H1 (cell line): Measurements from ENCODE around the gene PTPRR. TPM values are rescaled to one million over a fixed set of nuclear protein-coding genes. Genes with fewer than 3 reads are reported as not detected.

Source experiments
- CTCF ChIA-PET: fragments of 300-600 bp; sonication (Branson Sonifier 250); formaldehyde crosslinking; loops from one replicate; lab custom pipeline; 2021; ENCODE audit not compliant: partially characterized antibody; lab: Charles Lee
- POLR2A ChIA-PET: fragments of 300-600 bp; sonication (Branson Sonifier 250); formaldehyde crosslinking; loops from one replicate; lab custom pipeline; 2021; ENCODE audit warnings: inconsistent platforms; ENCODE audit not compliant: partially characterized antibody; lab: Charles Lee
- DNase-seq, 2 experiments: peaks; one replicate each; pipeline versions ENCODE4 v3.0.0 to v3.0.0-alpha.2; 2010 to 2022; ENCODE audit warnings: low spot score in 2 of 2, low read depth in 1 of 2, mixed read lengths in 1 of 2
- FAIRE-seq: peaks from 2 replicates; lab custom pipeline; 2011; peaks lifted over from hg19 to GRCh38; lab: Jason Lieb, UNC
- H2AFZ ChIP-seq: 2 replicates; pipeline ENCODE4 v1.8.1; 2012; ENCODE audit warnings: low read length, inconsistent platforms
- H2AK5ac ChIP-seq: 2 replicates; pipeline ENCODE4 v1.6.1; 2013; ENCODE audit warnings: low read depth, low read length
- H2BK120ac ChIP-seq: replicated peaks from 2 replicates; pipeline ENCODE3; 2013; ENCODE audit warnings: low read depth, low read length, inconsistent platforms
- H2BK12ac ChIP-seq: 2 replicates; pipeline ENCODE4 v1.6.1; 2013; ENCODE audit warnings: low read depth, low read length
- H2BK15ac ChIP-seq: 2 replicates; pipeline ENCODE4 v1.6.1; 2013; ENCODE audit warnings: low read length
- H2BK20ac ChIP-seq: 2 replicates; pipeline ENCODE4 v1.6.1; 2013; ENCODE audit warnings: low read length
- H2BK5ac ChIP-seq: 2 replicates; pipeline ENCODE4 v1.6.1; 2013; ENCODE audit warnings: low read depth, low read length
- H3K14ac ChIP-seq: 2 replicates; pipeline ENCODE4 v1.6.1; 2013; ENCODE audit warnings: inconsistent platforms; ENCODE audit not compliant: insufficient read length
- H3K18ac ChIP-seq: 2 replicates; pipeline ENCODE4 v1.6.1; 2013; ENCODE audit warnings: low read length; ENCODE audit errors: extremely low read depth
- H3K23ac ChIP-seq: 2 replicates; pipeline ENCODE4 v1.6.1; 2013; ENCODE audit warnings: inconsistent platforms; ENCODE audit not compliant: insufficient read length
- H3K23me2 ChIP-seq: 2 replicates; pipeline ENCODE4 v1.6.1; 2013; ENCODE audit warnings: low read depth, low read length
- H3K27ac ChIP-seq: 2 replicates; pipeline ENCODE4 v1.6.1; 2011; ENCODE audit warnings: low read depth, low read length, inconsistent platforms
- H3K27me3 ChIP-seq, 4 experiments: replicated peaks in 1 of 4; 1 replicate in 1 of 4; 2 replicates in 3 of 4; pipeline versions ENCODE4 v1.6.1 to v1.8.1; 2011 to 2013; ENCODE audit warnings: low read length in 3 of 4, mild to moderate bottlenecking in 3 of 4, inconsistent platforms in 2 of 4, mixed read lengths in 2 of 4, moderate library complexity in 1 of 4; ENCODE audit not compliant: control insufficient read depth in 3 of 4, insufficient read depth in 3 of 4; ENCODE audit errors: extremely low read depth in 1 of 4
- H3K36me3 ChIP-seq, 4 experiments: 2 replicates each; pipeline versions ENCODE4 v1.6.1 to v1.8.1; 2011 to 2013; ENCODE audit warnings: mild to moderate bottlenecking in 4 of 4, low read length in 3 of 4, moderate library complexity in 2 of 4, control low read depth in 1 of 4, inconsistent platforms in 1 of 4; ENCODE audit not compliant: insufficient read depth in 4 of 4, control insufficient read depth in 2 of 4
- H3K4ac ChIP-seq: replicated peaks from 2 replicates; pipeline ENCODE3; 2013; ENCODE audit warnings: low read length, low read depth, mixed read lengths, inconsistent platforms; ENCODE audit not compliant: insufficient read length
- H3K4me1 ChIP-seq, 4 experiments: replicated peaks in 1 of 4; 1 replicate in 1 of 4; 2 replicates in 3 of 4; pipeline versions ENCODE4 v1.6.1 to v1.8.1; 2011 to 2013; ENCODE audit warnings: low read length in 3 of 4, inconsistent platforms in 2 of 4, mixed read lengths in 1 of 4; ENCODE audit not compliant: insufficient read depth in 4 of 4, control insufficient read depth in 3 of 4
- H3K4me2 ChIP-seq, 2 experiments: 2 replicates each; pipeline versions ENCODE4 v1.6.1 to v1.8.1; 2011 to 2013; ENCODE audit warnings: low read depth in 2 of 2, low read length in 2 of 2, control low read depth in 1 of 2, inconsistent platforms in 1 of 2, mild to moderate bottlenecking in 1 of 2; ENCODE audit not compliant: insufficient read depth in 1 of 2
- H3K4me3 ChIP-seq, 4 experiments: fragments of 200-600, 300-600 bp in 1 of 4; sonication (generic), shearing (Covaris generic), sonication (Bioruptor Twin) in 1 of 4; 2 replicates each; pipeline versions ENCODE4 v1.5.1 to v1.8.1; 2011 to 2016; ENCODE audit warnings: low read length in 4 of 4, low read depth in 3 of 4, control low read depth in 2 of 4, inconsistent platforms in 2 of 4, mild to moderate bottlenecking in 2 of 4, mixed read lengths in 1 of 4, moderate library complexity in 1 of 4; ENCODE audit not compliant: insufficient read depth in 2 of 4; ENCODE audit errors: extremely low read depth in 1 of 4
- H3K56ac ChIP-seq: replicated peaks from 2 replicates; pipeline ENCODE3; 2013; ENCODE audit warnings: low read depth, mild to moderate bottlenecking, mixed read lengths, low read length, inconsistent platforms; ENCODE audit not compliant: insufficient read length
- H3K79me1 ChIP-seq: 2 replicates; pipeline ENCODE4 v1.6.1; 2013; ENCODE audit warnings: low read depth, low read length, control low read depth
- H3K79me2 ChIP-seq, 2 experiments: 2 replicates each; pipeline versions ENCODE4 v1.6.1 to v1.8.1; 2012 to 2013; ENCODE audit warnings: low read length in 2 of 2, mild to moderate bottlenecking in 2 of 2, inconsistent platforms in 1 of 2; ENCODE audit not compliant: insufficient read depth in 2 of 2, control insufficient read depth in 1 of 2
- H3K9ac ChIP-seq, 4 experiments: replicated peaks in 1 of 4; 1 replicate in 1 of 4; 2 replicates in 3 of 4; pipeline versions ENCODE4 v1.6.1 to v1.8.1; 2011 to 2013; ENCODE audit warnings: low read depth in 3 of 4, low read length in 3 of 4, control low read depth in 2 of 4, mild to moderate bottlenecking in 2 of 4, moderate library complexity in 2 of 4, inconsistent platforms in 1 of 4; ENCODE audit errors: extremely low read depth in 1 of 4
- H3K9me3 ChIP-seq, 2 experiments: 2 replicates each; pipeline versions ENCODE4 v1.6.1 to v1.8.1; 2012 to 2013; ENCODE audit warnings: mild to moderate bottlenecking in 2 of 2, moderate library complexity in 2 of 2, control low read depth in 1 of 2, inconsistent platforms in 1 of 2, low read depth in 1 of 2, low read length in 1 of 2, mixed read lengths in 1 of 2; ENCODE audit not compliant: insufficient read depth in 2 of 2
- H4K20me1 ChIP-seq, 2 experiments: replicated peaks in 1 of 2; 2 replicates each; pipeline versions ENCODE3 to v1.8.1; 2011 to 2013; ENCODE audit warnings: inconsistent platforms in 2 of 2, low read length in 2 of 2, mild to moderate bottlenecking in 1 of 2; ENCODE audit not compliant: insufficient read depth in 2 of 2, control insufficient read depth in 1 of 2
- H4K5ac ChIP-seq: 2 replicates; pipeline ENCODE4 v1.6.1; 2013; ENCODE audit warnings: low read length, low read depth, mixed read lengths, inconsistent platforms; ENCODE audit not compliant: insufficient read length
- H4K8ac ChIP-seq: 2 replicates; pipeline ENCODE4 v1.8.0; 2013; ENCODE audit warnings: mild to moderate bottlenecking, moderate library complexity, low read length, inconsistent platforms; ENCODE audit not compliant: insufficient read depth; ENCODE audit errors: extremely low read depth
- H4K91ac ChIP-seq: replicated peaks from 2 replicates; pipeline ENCODE3; 2013; ENCODE audit warnings: low read length, mixed read lengths, inconsistent platforms; ENCODE audit not compliant: insufficient read length
- BACH1 ChIP-seq: IDR thresholded peaks from 2 replicates; pipeline ENCODE4 v1.6.1; 2012; ENCODE audit warnings: low read length, improper control_type of control experiment
- BRCA1 ChIP-seq: IDR thresholded peaks from 2 replicates; pipeline ENCODE4 v1.6.1; 2012; ENCODE audit warnings: low read depth, low read length, improper control_type of control experiment
- FOSL1 ChIP-seq: IDR thresholded peaks from 2 replicates; pipeline ENCODE4 v1.6.1; 2011; ENCODE audit warnings: mild to moderate bottlenecking, low read depth, low read length, moderate library complexity; ENCODE audit not compliant: insufficient read depth
- JUND ChIP-seq: IDR thresholded peaks from 2 replicates; pipeline ENCODE4 v1.6.1; 2011; ENCODE audit warnings: mild to moderate bottlenecking, improper control_type of control experiment, low read length
- NRF1 ChIP-seq: IDR thresholded peaks from 2 replicates; pipeline ENCODE4 v1.6.1; 2011; ENCODE audit warnings: mild to moderate bottlenecking, low read depth, low read length, improper control_type of control experiment
- RXRA ChIP-seq: IDR thresholded peaks from 2 replicates; pipeline ENCODE4 v1.6.1; 2011; ENCODE audit warnings: low read depth, mild to moderate bottlenecking, low read length, moderate library complexity; ENCODE audit not compliant: insufficient read depth
- SAP30 ChIP-seq: fragments of 300-600 bp; sonication (generic); IDR thresholded peaks from 2 replicates; pipeline ENCODE4 v1.7.1; 2012; ENCODE audit warnings: low read length, moderate library complexity, mild to moderate bottlenecking, inconsistent platforms; ENCODE audit not compliant: insufficient read depth, insufficient replicate concordance
- SIN3A ChIP-seq, 2 experiments: IDR thresholded peaks in 1 of 2; conservative IDR thresholded peaks in 1 of 2; 2 replicates each; pipeline ENCODE4 v1.6.1; 2011 to 2012; ENCODE audit warnings: low read length in 2 of 2, improper control_type of control experiment in 1 of 2, low read depth in 1 of 2, mild to moderate bottlenecking in 1 of 2
- SP2 ChIP-seq: IDR thresholded peaks from 2 replicates; pipeline ENCODE4 v1.6.1; 2012; ENCODE audit warnings: mild to moderate bottlenecking, low read length, inconsistent platforms
- YY1 ChIP-seq: IDR thresholded peaks from 2 replicates; pipeline ENCODE4 v1.6.1; 2011; ENCODE audit warnings: low read depth, mild to moderate bottlenecking, low read length
- WGBS, 2 experiments: shearing (Covaris generic) in 1 of 2; methylation state at CpG; one replicate each; pipeline versions ENCODE4 v1.1.6 to v1.1.7; 2013 to 2015; ENCODE audit warnings: low lambda C conversion rate in 2 of 2, mixed read lengths in 2 of 2, inconsistent platforms in 1 of 2, low coverage in 1 of 2, missing lambda C conversion rate in 1 of 2; ENCODE audit not compliant: insufficient replicate concordance in 2 of 2, insufficient coverage in 1 of 2, insufficient read length in 1 of 2; ENCODE audit errors: extremely low coverage in 1 of 2, missing lambda C conversion rate in 1 of 2; 5-methylcytosine and 5-hydroxymethylcytosine counted together
- polyA plus RNA-seq, 7 experiments: library from polyadenylated mRNA; depleted of rRNA in 3 of 7; stranded (reverse) in 5 of 7; unstranded in 2 of 7; fragments of >200 nt in 5 of 7; fragments of 200-250 nt in 2 of 7; gene quantifications; 1 replicate in 5 of 7; 2 replicates in 1 of 7; 4 replicates in 1 of 7; pipeline versions ENCODE4 v1.2.1 to v1.2.3, GENCODE V29; 2011 to 2013; ENCODE audit warnings: missing spikeins in 2 of 7, mixed read lengths in 2 of 7
- total RNA-seq: library from RNA; stranded (reverse); fragmentation: NEBNext Ultra II Directional; extraction: Animal tissue kit (Norgen Biotek cat#: 25700); gene quantifications from 2 replicates; pipeline ENCODE4 v1.2.1, GENCODE V29; 2021
- TF ChIP-seq, protein P1 (sequence below): IDR thresholded peaks from 2 replicates; pipeline ENCODE4 v1.6.1; 2012; ENCODE audit warnings: inconsistent platforms
- TF ChIP-seq, protein P2 (sequence below): IDR thresholded peaks from 2 replicates; pipeline ENCODE4 v1.6.1; 2012; ENCODE audit warnings: inconsistent platforms

PTPRR gene
- total and polyA plus RNA-seq, 2 of the 8 experiments (the other 6 are each of a cell fraction or from before 2014, with no cell fraction given), result 0.07 to 0.35 TPM

DNA sequence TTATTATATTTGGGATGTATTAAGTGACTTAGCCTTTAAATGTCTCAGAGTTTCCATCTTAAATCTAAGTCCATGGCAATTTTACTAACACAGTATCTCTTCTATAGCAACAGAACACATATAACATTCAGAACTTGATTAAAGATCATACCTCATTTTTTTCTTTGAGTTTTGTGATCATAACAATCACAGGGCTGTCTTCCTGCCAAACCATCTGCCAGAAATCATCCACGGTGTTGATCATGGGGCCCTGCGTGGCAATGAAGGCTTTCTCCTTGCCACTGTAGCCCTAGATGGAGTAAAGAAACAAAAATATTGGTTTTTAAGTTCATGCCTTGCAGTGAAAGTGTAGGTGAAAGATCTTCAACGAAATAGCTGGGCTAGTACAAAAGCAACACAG, 236.6 kb downstream of the PTPRR start:
- Histone ChIP-seq H3K9ac (no peak overlapping the region), H2BK12ac (no peak overlapping the region), H4K20me1 (no peaks in the 10 kb centered on the region), H3K4ac (no peak overlapping the region), H2AK5ac (no peak overlapping the region), H3K23me2 (no peaks in the 10 kb centered on the region; the same call in 1 of the 2 replicates), H3K79me1 (no peaks in the 10 kb centered on the region), H2BK5ac (no peak overlapping the region), H3K79me2 (no peaks in the 10 kb centered on the region), H3K9me3 (no peaks in the 10 kb centered on the region), H2BK120ac (no peak overlapping the region), H3K14ac (no peak overlapping the region), H4K8ac (no peak overlapping the region), H4K5ac (no peak overlapping the region), H3K36me3 (no peaks in the 10 kb centered on the region), H3K27ac (no peak overlapping the region), H2AFZ (0 out of 2 replicates have a peak overlapping the region, but pooled peaks have one; percentile 4), H4K91ac (no peak overlapping the region), H2BK15ac (no peak overlapping the region), H3K23ac (no peak overlapping the region), H3K27me3 (no peaks in the 10 kb centered on the region), H3K4me3 (no peak overlapping the region), H3K4me2 (no peak overlapping the region), H3K18ac (no peak overlapping the region), H2BK20ac (no peak overlapping the region), H3K56ac (no peak overlapping the region), H3K4me1 (peaks cover 0 to 2% (median 0%) of the 10 kb centered on the region in 4 experiments; a peak in 1 of 7 replicates)
- ChIA-PET CTCF (interaction anchor here (1.7 kb wide), 1 partner anchor 15 kb away, joined by 4 read pairs; no protein-coding TSS in a partner anchor), POLR2A (no interaction called here)
- DNase-seq (no peak), FAIRE-seq (no peak)
- WGBS, 2 experiments, result 87% methylated on average over 3 of the region's 3 CpGs; no CpG with 5 or more reads in 1 of the 2 experiments
- TF ChIP-seq FOSL1, result no peak
- no peak for TF ChIP-seq BRCA1
- no peak for TF ChIP-seq RXRA
- TF ChIP-seq, protein P1, sequence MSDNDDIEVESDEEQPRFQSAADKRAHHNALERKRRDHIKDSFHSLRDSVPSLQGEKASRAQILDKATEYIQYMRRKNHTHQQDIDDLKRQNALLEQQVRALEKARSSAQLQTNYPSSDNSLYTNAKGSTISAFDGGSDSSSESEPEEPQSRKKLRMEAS, result no peak
- TF ChIP-seq, protein P2, sequence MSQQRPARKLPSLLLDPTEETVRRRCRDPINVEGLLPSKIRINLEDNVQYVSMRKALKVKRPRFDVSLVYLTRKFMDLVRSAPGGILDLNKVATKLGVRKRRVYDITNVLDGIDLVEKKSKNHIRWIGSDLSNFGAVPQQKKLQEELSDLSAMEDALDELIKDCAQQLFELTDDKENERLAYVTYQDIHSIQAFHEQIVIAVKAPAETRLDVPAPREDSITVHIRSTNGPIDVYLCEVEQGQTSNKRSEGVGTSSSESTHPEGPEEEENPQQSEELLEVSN, result no peak
- no peak for TF ChIP-seq BACH1
- TF ChIP-seq NRF1, result no peak
- no peak for TF ChIP-seq JUND
- TF ChIP-seq YY1, result no peak
- TF ChIP-seq SAP30, result no peak
- no peak for TF ChIP-seq SP2
- no peak for TF ChIP-seq SIN3A (conservative IDR thresholded peaks at IDR 0.05 in 1 of 2, IDR thresholded peaks at IDR 0.05 in 1 of 2; ENCODE audit: low read depth in 1 of 2, low read length in 2 of 2)
